WTC11 (cell line): ENCODE results near the gene SPOPL.

ENCODE experiments used
- CREB1 ChIP-seq: sonication (generic); formaldehyde crosslinking; IDR thresholded peaks from 2 replicates; pipeline ENCODE4 v1.8.0; 2023; ENCODE audit warnings: mild to moderate bottlenecking, missing genetic modification reagents
- CTCF ChIP-seq: fragments of 200-600 bp; IDR thresholded peaks from 2 replicates; pipeline ENCODE4 v1.8.0; 2022; ENCODE audit warnings: antibody characterized with exemption
- FOXK1 ChIP-seq: sonication (generic); formaldehyde crosslinking; IDR thresholded peaks from 2 replicates; pipeline ENCODE4 v1.8.0; 2022; ENCODE audit warnings: mild to moderate bottlenecking, moderate library complexity, missing genetic modification reagents
- MLX ChIP-seq: sonication (generic); formaldehyde crosslinking; IDR thresholded peaks from 2 replicates; pipeline ENCODE4 v1.8.1; 2023; ENCODE audit warnings: mild to moderate bottlenecking, missing genetic modification reagents, moderate library complexity
- NFYB ChIP-seq: sonication (generic); formaldehyde crosslinking; conservative IDR thresholded peaks from 2 replicates; pipeline ENCODE4 v1.8.0; 2022; ENCODE audit warnings: low read depth, missing genetic modification reagents
- TEAD1 ChIP-seq: sonication (generic); formaldehyde crosslinking; IDR thresholded peaks from 2 replicates; pipeline ENCODE4 v1.8.0; 2022; ENCODE audit warnings: mild to moderate bottlenecking, missing genetic modification reagents
- ZNF138 ChIP-seq: sonication (generic); formaldehyde crosslinking; conservative IDR thresholded peaks from 2 replicates; pipeline ENCODE4 v1.8.1; 2022; ENCODE audit warnings: mild to moderate bottlenecking, moderate library complexity, missing genetic modification reagents
- ZNF281 ChIP-seq: sonication (generic); formaldehyde crosslinking; IDR thresholded peaks from 2 replicates; pipeline ENCODE4 v1.8.0; 2023; ENCODE audit warnings: mild to moderate bottlenecking, missing genetic modification reagents
- ZNF317 ChIP-seq: sonication (generic); formaldehyde crosslinking; IDR thresholded peaks from 2 replicates; pipeline ENCODE4 v1.8.1; 2023; ENCODE audit warnings: low read depth, mild to moderate bottlenecking, moderate library complexity, missing genetic modification reagents, borderline replicate concordance

DNA sequence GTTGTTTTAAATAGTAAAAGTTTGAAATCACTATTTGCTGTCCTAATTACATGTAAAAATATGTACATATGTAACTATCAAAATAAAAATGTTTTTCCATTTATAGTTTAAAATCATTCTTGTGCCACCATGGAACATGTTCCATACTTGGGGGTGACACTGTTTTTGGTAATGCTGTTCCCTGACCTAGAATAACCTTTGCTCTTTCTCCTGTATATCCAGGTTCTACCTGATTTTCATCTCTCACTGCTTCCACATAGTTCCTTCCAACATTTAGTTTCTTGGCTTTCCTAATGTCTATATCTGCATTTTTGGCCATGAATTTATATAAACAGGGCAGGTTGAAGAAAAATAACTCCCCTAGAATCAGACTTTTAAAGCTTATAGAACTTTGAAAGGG, 2.5 kb downstream of the SPOPL start:
- TF ChIP-seq NFYB (CRISPR knock-in tag) (no peak), ZNF281 (CRISPR knock-in tag) (no peak), CTCF (no peak), TEAD1 (CRISPR knock-in tag) (no peak), MLX (no peak), ZNF317 (no peak), CREB1 (no peak), FOXK1 (CRISPR knock-in tag) (no peak), ZNF138 (no peak)
